HG02840 (cell line): ENCODE data around the gene TGFA.

ENCODE experiments used
- ATAC-seq: cut with Tn5 transposase; IDR thresholded peaks from one replicate; pipeline ENCODE4 v1.9.1; 2021; ENCODE audit warnings: mild to moderate bottlenecking, moderate library complexity, moderate number of reproducible peaks; ENCODE audit not compliant: unreplicated experiment, low FRiP score

TGFA gene

GRCh38 chr2:70431716-70432347 is 121.8 kb downstream of the TGFA start:
- ATAC-seq: no peak

GRCh38 chr2:70426341-70426740 is 127.3 kb downstream of the TGFA start:
- no peak for ATAC-seq

GRCh38 chr2:70425682-70426301 is 127.8 kb downstream of the TGFA start:
- ATAC-seq: no peak

- no peak for ATAC-seq
Observed at GRCh38 chr2:70420740-70421139, 132.9 kb downstream of the TGFA start.

GRCh38 chr2:70420143-70420542 is 133.5 kb downstream of the TGFA start:
- ATAC-seq: no peak

GRCh38 chr2:70418514-70418913 is 135.1 kb downstream of the TGFA start:
- no peak for ATAC-seq

GRCh38 chr2:70417011-70417410 is 136.6 kb downstream of the TGFA start:
- ATAC-seq: no peak

- ATAC-seq: no peak
Observed at GRCh38 chr2:70412294-70413070, 141.1 kb downstream of the TGFA start.

GRCh38 chr2:70411483-70412125 is 142.0 kb downstream of the TGFA start:
- ATAC-seq: no peak

GRCh38 chr2:70403267-70404053 is 150.2 kb downstream of the TGFA start:
- ATAC-seq: no peak

- ATAC-seq: no peak
Observed at GRCh38 chr2:70400539-70400938, 153.1 kb downstream of the TGFA start.

- ATAC-seq: no peak
Observed at GRCh38 chr2:70399046-70399445, 154.6 kb downstream of the TGFA start.
